HG03342 (cell line): ENCODE measurements around the gene PDCD5.
"Not testable (repeated sequence)": the region's sequence is repeated elsewhere in the genome, so short reads cannot be mapped to it uniquely, and the experiment has no call there.

Source experiments
- ATAC-seq: cut with Tn5 transposase; IDR thresholded peaks from one replicate; pipeline ENCODE4 v1.9.1; 2021; ENCODE audit warnings: mild to moderate bottlenecking, moderate library complexity; ENCODE audit not compliant: unreplicated experiment

The PDCD5 gene

GRCh38 chr19:32580901-32581704 lies at the start of gene PDCD5:
TSS of gene PDCD5 (plus strand) at chr19:32581190. CDS start at chr19:32581262, 72 bp downstream.
- ATAC-seq = peak; percentile 91

- no peak for ATAC-seq
These were observed 48.8 kb upstream of the PDCD5 start for GRCh38 chr19:32532233-32532632.

- no peak for ATAC-seq
These were observed 43.4 kb upstream of the PDCD5 start for GRCh38 chr19:32537580-32537979.

- ATAC-seq = no peak
These were observed 41.6 kb upstream of the PDCD5 start for GRCh38 chr19:32539240-32539916.

- no peak for ATAC-seq
These were observed 40.4 kb upstream of the PDCD5 start for GRCh38 chr19:32540621-32541020.

- ATAC-seq = not testable (repeated sequence)
These were observed 39.6 kb upstream of the PDCD5 start for GRCh38 chr19:32541376-32541775.

GRCh38 chr19:32542477-32543108 lies 38.4 kb upstream of the PDCD5 start:
- no peak for ATAC-seq

GRCh38 chr19:32543115-32543900 lies 37.7 kb upstream of the PDCD5 start:
- ATAC-seq = no peak

- no peak for ATAC-seq
These were observed 36.1 kb upstream of the PDCD5 start for GRCh38 chr19:32544917-32545316.

- ATAC-seq = no peak
These were observed 30.3 kb upstream of the PDCD5 start for GRCh38 chr19:32550666-32551065.

- ATAC-seq = no peak
These were observed 25.2 kb upstream of the PDCD5 start for GRCh38 chr19:32555786-32556185.

- ATAC-seq = no peak
These were observed 22.3 kb upstream of the PDCD5 start for GRCh38 chr19:32558607-32559228.

- no peak for ATAC-seq
These were observed 17.2 kb upstream of the PDCD5 start for GRCh38 chr19:32563761-32564160.

GRCh38 chr19:32566246-32566830 lies 14.7 kb upstream of the PDCD5 start:
- ATAC-seq = no peak

GRCh38 chr19:32567486-32567885 lies 13.5 kb upstream of the PDCD5 start:
- ATAC-seq = no peak

- ATAC-seq = no peak
These were observed 10.8 kb upstream of the PDCD5 start for GRCh38 chr19:32570081-32570785.

GRCh38 chr19:32571471-32572075 lies 9.4 kb upstream of the PDCD5 start:
- ATAC-seq = not testable (repeated sequence)

GRCh38 chr19:32572700-32573491 lies 8.1 kb upstream of the PDCD5 start:
- ATAC-seq = not testable (repeated sequence)

GRCh38 chr19:32573492-32573794 lies 7.5 kb upstream of the PDCD5 start:
- ATAC-seq = no peak
